Peyer's patch (tissue), 4 donors: ENCODE data around the gene KCNC3.

Source experiments
- CTCF ChIP-seq, 6 experiments: fragments of 450-650 bp in 4 of 6; fragments of 200-600 bp in 2 of 6; sonication (generic) in 1 of 6; IDR thresholded peaks; one replicate each; pipeline ENCODE4 v1.5.1; 2017 to 2019; ENCODE audit warnings: antibody characterized with exemption in 6 of 6, mild to moderate bottlenecking in 3 of 6, moderate library complexity in 1 of 6
- POLR2A ChIP-seq, 2 donors: fragments of 450-650 bp; IDR thresholded peaks; one replicate each; pipeline ENCODE4 v1.5.1; 2017; ENCODE audit warnings: antibody characterized with exemption in 2 of 2, mild to moderate bottlenecking in 2 of 2, moderate library complexity in 2 of 2

GRCh38 chr19:50310759-50311465, 18.3 kb downstream of the KCNC3 start:
- no peak for TF ChIP-seq CTCF (IDR thresholded peaks at IDR 0.05)
- no peak for TF ChIP-seq POLR2A (IDR thresholded peaks at IDR 0.05)
